Activated T-helper 1 cell treated with Interleukin-2 at 50 U/mL for 16 hours (primary cell): ENCODE results near the gene ZNF280A.
"Not testable (repeated sequence)": the region's sequence is repeated elsewhere in the genome, so short reads cannot be mapped to it uniquely, and the experiment has no call there.

Source experiments
- DNase-seq: peaks from one replicate; pipeline ENCODE4 v3.0.0-alpha.2; 2020; ENCODE audit warnings: low read depth

The ZNF280A gene

DNA sequence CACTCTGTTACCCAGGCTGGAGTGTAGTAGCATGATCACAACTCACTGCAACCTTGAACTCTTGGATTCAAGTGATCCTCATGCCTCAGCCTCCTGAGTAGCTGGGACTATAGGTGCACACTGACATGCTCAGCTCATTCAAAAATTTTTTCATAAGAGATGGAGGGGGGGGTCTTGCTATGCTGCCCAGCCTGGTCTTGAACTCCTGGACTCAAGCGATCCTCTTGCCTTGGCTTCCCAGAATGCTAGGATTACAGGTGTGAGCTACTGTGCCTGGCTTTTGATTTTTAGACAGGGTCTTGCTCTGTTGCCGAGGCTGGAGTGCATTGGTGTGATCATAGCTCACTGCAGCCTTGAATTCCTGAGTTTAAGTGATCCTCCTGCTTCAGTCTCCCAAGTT, 25.0 kb upstream of the ZNF280A start:
- no peak for DNase-seq

DNA sequence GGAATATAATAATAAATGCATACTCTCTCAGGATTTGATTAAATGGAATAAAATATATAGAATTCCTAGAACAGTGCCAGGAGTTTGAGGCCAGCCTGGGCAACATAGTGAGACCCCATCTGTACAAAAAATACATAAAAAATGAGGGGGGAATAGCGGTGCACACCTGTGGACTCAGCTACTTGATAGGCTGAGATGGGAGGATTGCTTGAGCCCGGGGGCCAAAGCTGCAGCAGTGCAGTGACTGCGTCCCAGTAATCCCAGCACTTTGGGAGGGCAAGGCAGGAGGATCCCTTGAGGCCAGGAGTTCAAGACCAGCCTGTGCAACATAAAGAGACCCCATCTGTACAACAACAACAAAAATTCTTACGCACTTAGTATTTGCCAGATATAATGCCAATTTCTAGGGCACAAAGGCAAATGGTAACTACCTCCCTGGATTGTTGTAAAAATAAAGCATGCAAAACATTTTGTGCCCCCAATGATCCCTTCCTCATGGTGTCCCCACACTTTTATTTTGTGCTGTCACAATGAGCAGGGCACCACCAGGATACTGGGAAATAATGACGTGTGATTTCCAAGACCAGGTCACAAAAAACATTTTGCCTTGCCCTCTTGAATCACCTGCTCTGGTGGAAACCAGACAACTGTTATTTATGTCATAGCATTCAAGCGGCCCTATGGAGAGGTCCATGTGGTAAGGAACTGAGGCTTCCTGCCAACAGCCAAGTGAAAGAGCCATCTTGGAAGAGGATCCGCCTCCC, 18.3 kb upstream of the ZNF280A start:
- DNase-seq: no peak

DNA sequence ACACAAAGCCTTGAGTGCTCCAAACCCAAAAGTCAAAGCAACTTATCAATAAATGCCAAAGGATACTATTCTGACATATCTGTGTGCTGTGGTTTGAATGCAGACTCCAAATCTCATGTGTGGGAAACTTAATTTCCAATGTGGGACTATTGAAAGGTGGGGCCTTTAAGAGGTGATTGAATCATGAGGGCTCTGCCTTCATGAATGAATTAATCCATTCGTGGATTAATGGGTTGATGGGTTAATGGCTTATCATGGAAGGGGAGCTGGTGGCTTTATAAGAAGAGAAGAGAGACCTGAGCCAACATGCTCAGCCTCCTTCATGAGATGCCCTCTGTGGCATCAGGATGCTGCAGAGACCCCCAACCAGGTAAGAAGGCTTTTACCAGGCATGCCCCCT, 16.8 kb upstream of the ZNF280A start:
- DNase-seq: no peak

DNA sequence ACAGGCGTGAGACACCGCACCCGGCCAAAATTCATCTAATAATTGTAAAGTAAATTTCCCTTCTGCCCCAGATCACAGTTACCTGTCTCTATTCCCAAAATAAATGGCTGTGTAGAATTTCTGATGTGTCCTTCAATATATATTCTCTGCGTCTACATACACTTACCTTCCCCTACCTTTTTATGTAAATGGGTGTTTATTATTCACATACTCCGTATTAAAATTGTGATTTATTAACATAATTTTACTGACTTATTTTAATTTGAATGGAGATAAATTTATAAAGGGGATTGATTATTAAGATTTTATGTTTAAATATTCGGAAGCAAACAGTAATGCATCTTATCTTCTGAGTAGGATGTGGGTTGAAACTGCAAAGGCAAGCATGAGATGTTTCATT, 16.4 kb upstream of the ZNF280A start:
- no peak for DNase-seq

DNA sequence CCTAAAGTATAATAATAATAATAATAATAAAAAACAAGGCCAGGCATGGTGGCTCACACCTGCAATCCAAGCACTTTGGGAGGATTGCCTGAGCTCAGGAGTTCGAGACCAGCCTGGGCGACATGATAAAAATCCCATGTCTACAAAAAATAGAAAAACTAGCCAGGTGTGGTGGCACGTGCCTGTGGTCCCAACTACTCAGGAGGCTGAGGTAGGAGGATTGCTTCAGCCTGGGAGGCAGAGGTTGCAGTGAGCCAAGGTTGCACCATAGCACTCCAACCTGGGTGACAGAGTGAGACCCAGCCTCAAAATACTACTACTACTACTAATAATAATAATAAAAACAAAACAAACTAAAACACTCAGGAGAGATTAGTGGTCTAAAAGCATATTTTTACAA, 15.6 kb upstream of the ZNF280A start:
- DNase-seq: no peak

DNA sequence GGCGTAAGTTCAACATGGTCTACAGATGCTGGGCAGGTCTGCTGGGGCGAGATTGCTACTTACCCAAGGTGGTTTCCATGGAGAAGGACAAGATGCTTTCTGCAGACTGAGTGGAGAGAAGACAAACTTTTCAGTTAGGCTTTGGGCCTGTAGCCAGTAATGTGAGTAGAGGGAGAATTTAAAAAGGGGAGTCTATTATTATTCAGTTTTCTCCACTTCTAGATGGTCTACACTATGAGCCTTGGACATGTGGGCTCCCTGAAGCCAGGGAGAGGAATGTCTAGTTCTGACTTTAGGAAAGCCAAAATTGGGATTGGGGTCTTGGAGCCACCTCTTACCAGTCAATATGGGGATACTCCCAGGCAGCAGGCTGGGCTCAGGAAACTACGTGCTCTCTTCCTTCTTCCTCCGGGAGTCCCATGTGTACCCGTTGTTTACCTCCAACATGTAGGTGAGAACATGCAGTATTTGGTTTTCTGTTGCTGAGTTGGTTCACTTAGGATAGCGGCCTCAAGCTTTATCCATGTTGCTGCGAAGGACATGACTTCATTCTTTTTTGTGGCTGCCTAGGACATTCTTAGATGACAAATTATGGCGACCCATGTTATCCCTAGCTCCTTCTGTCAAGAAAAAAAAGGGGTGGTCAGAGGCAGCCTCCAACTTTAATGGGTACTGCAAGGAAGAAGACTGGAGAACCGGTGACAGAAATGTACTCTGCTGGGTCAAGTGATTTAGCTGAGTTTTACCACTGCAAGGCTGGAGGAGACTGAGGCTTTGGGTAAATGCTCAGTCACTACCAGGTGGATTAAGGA, 14.7 kb upstream of the ZNF280A start:
- DNase-seq: no peak

DNA sequence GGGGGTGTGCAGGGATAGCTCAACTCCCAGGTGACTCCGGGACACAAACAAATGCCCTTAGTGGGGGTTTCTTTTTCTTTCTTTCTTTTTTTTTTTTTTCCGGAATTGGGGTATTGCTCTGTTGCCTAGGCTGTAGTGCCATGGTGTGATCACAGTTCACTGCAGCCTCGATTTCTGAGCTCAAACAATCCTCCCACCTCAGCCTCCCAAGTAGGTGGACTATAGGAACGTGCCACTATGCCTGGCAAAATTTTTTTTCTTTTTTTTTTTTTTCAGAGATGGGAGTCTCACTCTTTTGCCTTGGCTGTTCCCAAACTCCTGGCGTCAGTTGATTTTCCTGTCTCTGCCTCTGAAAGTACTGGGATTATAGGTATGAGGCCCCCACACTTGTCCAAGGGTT, 13.8 kb upstream of the ZNF280A start:
- DNase-seq: no peak

DNA sequence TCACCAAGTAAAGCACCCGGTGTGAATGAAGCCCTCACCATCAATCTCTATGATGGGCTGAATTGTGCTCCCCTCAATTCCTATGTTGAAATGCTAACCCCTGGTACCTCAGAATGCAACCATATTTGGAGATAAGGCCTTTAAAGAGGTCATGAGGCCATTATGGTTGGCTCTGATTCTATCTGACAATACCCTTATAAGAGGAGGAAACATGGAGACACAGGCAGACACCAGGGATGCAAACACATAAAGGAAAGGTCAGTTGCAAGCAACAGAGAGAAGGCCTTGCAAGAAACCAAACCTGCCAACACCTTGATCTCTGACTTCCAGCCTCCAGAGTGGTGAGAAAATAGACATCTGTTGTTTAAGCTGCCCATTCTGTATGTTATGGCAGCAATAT, 13.3 kb upstream of the ZNF280A start:
- no peak for DNase-seq

DNA sequence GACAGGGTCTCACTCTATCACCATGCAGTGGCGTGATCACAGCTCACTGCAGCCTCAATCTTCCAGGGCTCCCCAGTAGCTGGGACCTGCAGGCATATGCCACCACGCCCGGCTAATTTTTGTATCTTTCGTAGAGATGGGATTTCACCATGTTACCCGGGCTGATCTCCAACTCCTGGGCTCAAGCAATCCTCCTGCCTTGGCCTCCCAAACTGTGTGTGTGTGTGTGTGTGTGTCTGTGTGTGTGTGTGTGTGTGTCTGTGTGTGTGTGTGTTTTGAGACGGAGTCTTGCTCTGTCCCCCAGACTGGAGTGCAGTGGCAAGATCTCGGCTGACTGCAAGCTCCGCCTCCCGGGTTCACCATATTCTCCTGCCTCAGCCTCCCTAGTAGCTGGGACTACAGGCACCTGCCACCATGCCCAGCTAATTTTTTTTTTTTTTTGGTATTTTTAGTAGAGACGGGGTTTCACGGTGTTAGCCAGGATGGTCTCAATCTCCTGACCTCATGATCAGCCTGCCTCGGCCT, 12.5 kb upstream of the ZNF280A start:
- not testable (repeated sequence) for DNase-seq

DNA sequence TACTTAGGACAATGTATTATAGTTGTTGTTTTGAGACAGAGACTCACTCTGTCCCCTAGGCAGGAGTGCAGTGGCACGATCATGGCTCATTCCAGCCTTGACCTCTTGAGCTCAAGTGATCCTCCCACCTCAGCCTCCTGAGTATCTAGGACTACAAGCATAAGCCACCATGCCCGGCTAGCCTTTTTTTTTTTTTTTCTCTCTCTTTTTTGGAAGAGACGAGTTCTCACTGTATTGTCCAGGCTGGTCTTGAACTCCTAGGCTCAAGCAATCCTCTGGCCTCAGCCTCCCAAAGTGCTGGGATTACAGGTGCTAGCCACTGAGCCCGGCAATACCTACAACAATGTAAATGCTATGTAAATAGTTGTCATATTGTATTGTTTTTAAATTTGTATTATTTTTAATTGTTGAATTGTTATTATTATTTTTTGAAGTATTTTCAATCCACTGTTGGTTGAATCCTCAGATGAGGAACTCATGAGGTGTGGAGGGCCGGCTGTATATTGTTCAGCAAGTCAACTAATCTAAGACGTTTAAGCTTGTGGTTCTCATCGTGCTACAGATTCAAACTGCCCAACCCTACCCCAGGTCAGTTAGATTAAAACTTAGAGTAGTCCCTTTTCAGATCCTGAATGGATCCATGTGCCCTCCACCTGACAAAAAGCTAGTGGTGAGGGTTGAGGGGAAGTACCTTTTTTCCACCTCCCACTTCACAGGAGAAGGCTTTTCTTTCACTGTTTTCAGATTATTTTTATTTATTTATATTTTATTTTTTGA, 11.9 kb upstream of the ZNF280A start:
- no peak for DNase-seq

DNA sequence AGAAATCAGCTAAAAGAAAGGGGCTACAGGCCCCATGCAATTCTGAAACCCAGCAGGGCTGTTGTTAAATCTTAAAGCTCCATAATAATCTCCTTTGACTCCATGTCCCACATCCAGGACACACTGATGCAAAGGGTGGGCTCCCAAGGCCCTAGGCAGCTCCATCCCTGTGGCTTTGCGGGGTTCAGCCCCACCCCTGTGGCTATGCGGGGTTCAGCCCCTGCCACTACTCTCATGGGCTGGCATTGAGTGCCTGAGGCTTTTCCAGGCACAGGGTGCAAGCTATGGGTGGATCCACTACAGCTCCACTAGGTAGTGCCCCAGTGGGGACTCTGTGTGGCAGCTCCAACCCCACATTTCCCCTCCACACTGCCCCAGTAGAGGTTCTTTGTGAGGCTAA, 8.7 kb upstream of the ZNF280A start:
- DNase-seq: no peak

DNA sequence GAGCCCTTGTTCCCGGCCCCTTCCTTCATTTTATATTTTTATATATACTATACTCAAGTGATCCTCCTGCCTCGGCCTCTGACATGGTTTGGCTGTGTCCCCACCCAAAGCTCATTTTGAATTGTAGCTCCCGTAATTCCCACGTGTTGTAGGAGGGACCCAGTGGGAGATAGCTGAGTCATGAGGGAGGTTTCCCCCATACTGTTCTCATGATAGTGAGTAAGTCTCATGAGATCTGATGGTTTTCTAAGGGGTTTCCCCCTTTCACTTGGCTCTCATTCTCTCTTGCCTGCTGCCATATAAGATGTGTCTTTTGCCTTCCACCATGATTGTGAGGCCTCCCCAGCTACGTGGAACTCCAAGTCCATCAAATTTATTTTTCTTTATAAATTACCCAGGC, 7.2 kb upstream of the ZNF280A start:
- DNase-seq: no peak

DNA sequence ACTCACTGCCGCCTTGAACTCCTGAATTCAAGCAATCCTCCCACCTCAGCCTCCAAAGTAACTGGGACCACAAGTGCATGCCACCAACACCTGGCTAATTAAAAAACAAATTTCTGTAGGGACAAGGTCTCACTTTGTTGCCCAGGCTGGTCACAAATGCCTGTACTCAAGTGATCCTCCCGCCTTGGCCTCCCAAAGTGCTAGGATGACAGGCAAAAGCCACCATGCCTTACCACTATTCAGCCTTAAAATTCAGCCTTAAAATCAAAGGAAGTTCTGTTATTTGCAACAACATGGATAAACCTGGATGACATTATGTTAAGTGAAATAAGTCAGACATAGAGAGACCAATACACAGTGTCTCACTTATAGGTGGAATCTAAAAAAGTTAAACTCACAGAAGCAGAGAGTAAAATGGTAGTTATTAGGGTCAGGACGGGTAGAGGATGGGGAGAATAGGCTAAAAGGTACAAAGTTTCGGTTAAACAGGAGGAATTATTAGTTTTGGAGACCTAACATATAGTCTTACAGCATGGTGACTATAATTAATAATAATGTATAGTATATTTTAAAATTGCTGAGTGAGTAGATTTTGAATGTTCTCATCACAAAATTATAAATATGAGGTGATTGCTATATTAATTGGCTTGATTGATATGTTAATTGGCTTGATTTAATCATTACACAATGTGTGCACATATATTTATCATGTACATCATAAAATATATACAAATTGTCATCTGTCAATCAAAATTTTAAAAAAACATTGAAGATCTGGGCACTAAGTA, 6.2 kb upstream of the ZNF280A start:
- DNase-seq: no peak

DNA sequence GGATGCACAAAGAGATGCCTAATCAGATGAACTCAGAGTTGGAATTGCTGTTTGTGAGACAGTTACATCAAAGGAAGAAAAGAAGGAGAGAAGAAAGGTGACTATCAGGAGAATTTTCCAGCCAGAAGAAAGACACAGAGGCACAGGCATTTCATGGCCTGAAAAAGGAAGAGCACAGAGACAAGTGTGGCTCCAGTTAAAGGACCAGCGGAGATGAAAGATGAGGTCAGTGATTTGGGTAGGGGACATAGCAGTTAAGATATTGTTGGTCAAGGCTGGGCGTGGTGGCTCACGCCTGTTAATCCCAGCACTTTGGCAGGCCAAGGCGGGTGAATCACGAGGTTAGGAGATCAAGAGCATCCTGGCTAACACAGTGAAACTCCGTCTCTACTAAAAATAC, 3.4 kb upstream of the ZNF280A start:
- DNase-seq: no peak

DNA sequence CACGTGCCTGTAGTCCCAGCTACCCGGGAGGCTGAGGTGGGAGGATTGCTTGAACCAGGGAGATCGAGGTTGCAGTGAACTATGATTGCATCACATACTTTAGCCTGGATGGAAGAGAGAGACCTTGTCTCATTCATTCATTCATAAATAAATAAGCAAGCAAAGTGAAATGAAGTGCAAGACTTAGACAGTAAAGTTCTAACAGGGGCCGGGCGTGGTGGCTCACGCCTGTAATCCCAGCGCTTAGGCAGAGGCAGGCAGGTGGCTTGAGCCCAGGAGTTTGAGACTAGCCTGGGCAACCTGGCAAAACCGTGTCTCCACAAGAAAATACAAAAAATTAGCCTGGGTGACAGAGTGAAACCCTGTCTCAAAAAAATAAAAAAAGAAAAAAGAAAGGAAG, 1.6 kb upstream of the ZNF280A start:
- no peak for DNase-seq

DNA sequence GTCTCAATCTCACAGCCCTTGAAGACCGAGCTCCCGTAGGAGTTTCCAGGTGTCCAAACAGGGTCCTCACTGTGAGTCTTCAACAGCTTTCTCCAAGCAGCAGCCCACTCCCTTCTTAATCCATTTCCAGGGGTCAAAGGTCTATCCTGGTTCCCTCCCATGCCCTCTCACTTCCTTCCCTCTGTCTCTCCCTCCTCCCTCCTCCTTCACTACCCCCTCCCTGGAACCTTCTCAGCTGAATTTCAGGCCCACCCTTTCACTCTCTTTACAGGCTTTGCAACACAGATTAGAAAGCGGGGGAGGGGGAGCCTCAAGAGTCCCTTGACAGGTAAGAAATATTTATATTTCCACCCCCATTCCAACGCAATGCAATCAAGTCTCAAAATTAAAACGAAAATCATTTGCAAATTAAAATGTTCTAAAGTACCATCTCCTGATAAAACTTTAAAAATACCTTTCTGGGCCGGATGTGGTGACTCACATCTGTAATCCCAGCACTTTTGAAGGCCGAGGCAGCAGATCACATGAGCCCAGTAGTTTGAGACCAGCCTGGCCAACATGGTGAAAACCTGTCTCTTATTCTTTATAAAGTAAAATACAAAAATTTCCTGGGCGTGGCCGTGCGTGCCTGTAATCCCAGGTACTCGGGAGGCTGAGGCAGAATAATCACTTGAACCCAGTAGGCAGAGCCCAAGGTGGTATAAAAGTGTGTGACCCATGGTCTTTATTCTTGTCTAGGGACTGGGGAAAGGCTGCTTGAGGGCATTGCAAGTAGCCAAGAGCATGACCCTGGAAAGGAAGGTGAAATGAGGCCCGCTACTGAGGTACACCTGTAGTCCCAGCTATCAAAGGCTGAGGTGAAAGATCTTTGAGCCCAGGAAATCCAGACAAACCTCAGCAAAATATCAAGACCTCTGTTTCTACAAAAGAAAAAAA, 865 bp upstream of the ZNF280A start:
- DNase-seq: no peak

DNA sequence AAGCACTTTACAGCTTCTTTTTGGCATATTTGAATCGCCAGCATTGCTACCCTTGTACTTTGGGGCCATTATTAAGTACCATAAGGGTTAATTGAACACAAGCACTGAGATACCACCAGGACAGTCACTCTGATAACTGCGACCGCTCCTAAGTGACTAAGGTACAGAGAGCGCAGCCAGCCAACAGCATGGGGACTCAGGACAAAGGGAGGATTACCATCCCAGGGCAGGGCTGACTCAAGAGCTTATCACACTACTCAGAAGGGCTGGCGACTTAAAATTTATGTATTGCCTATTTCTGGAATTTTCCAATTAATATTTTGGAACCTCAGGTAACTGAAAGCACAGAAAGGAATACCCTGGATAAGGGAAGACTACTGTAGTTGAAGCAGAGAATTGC, 479 bp downstream of the ZNF280A start:
- DNase-seq: no peak

DNA sequence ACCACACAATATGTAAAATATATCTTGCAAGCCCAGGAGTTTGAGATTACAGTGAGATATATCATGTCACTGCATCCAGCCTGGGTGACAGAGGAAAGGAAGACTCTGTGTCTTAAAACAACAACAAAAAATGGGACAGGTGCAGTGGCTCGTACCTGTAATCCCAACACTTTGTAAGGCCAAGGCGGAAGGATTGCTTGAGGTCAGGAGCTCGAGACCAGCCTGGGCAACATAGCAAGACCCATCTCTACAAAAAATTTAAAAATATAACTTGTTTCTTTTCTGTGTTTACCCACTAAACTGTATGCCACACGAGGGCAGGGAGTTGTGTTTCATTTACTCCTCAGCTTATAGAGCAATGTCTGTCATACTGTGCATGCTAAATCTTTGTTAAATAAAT, 3.1 kb downstream of the ZNF280A start:
- DNase-seq: no peak

DNA sequence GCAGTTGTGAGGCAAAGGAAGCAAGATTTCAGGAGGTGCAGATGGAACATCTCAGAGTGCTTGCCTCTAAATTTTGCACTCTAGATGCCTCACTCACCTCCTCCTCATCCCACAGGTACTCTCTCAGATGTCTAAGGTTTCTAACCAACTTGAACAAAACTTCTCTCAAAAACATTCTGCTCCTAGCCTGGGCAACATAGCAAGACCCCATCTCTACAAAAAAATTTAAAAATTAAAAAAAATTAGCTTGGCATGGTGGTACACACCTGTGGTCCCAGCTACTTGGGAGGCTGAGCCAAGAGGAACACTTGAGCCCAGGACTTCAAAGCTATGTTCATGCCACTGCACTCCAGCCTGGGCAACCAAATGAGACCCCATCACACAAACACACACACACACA, 4.2 kb downstream of the ZNF280A start:
- no peak for DNase-seq

DNA sequence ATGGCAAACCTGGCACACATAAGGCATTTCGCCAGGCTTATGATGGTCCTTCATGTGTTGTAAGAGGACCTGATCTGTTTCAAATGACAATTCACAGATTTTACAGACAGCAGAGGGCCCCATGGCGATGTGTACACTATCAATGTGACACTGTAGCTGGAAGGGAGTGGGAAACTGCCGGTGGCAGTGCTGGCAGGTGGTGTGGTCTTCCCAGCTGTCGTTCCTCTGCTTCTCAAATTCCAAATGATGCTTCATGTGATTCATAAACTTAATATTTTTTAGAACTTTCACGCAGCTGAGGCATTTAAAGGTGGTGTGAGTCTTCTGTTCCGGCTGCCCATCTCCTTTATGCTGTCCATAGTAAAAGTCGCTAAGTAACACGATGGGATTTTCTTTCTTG, 5.6 kb downstream of the ZNF280A start:
- DNase-seq: not testable (repeated sequence)

DNA sequence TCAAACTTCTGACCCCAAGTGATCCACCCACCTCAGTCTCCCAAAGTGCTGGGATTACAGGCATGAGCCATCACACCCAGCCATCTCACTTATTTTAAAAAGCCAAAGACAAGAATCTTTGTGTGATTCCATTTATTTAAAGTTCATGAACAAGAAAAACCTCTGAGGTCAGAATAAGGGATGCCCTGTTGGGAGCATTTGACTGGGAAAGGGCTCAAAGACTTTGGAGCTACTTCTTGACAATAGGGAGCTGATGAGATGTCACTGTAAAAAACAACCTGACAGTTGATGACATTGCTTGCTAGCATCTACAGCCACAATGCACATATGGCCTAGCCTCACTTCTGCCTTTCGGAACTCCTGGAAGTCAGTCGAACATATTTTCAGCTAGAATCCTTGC, 6.5 kb downstream of the ZNF280A start:
- no peak for DNase-seq
